ENCODE results near the gene CSNK2A1.
A peak's percentile ranks its signal among the peaks of the same experiment; 100 is the strongest.

CSNK2A1 gene

DNA sequence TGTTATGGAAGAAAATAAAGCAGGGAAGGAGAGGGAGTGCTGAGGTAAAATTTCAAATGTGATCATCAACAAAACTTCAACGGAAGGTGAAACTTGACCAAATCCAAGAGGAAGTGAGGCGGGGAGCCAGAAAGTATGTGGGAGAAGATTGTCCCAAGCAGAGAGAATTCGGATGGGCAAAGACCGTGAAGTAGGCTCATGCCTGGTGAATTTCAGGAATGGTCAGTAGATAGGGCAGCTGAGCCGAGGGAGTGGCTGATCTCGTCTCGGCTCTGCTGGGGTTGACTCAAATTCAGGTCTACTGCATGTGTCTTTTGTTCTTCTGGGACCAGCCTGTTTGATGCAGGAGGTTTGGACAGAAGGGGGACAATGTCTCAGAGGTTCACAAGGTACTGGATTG, 7.0 kb upstream of the CSNK2A1 start:
- Mint-ChIP-seq H3K36me3 (ENCODE audit: low read depth) (no peaks in the 10 kb centered on the region), H3K9me3 (peaks cover 4% of the 10 kb centered on the region), H3K27ac (no peak overlapping the region), H3K27me3 (ENCODE audit: low read depth) (peaks cover 63% of the 10 kb centered on the region), H3K4me1 (ENCODE audit: low read depth) (no peaks in the 10 kb centered on the region), H3K4me3 (no peak overlapping the region)

DNA sequence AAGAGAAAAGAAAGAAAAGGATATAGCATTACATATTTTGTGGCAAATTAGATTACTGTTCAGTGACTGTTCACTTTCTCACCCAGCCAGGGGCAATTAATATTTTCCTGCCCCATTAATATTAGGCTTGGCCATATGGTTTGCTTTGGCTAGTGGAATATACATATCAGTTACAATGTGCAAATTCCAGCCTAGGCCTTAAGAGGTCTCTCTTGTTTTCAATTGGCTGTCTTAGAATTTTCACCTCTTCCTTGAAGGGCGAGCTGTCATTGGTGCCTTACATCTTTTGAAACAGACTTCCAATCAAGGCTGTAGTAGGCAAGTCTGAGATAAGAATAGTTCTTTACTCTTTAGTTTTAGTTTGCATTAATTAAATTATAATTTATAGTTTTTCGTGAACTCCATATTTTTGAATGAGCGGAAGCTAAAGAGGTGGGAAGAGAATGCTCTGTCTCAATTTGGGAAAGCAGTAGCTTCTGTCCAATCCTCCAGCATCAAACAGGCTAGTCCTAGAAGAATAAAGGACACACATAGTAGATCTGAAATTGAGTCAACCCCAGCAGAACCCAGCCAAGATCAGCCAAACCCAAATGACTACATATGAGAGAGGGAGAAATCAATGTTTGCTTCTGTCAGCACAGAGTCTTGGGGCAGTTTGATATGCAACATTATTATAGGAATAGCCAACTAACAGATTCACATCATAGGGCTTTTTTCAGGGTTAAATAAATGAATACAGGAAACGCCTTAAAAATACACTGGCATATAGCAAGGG, 6.3 kb upstream of the CSNK2A1 start:
- Mint-ChIP-seq H3K36me3 (ENCODE audit: low read depth) (no peaks in the 10 kb centered on the region), H3K4me3 (no peak overlapping the region), H3K27me3 (ENCODE audit: low read depth) (peaks cover 61% of the 10 kb centered on the region), H3K4me1 (ENCODE audit: low read depth) (no peaks in the 10 kb centered on the region), H3K9me3 (peaks cover 4% of the 10 kb centered on the region), H3K27ac (no peak overlapping the region)

DNA sequence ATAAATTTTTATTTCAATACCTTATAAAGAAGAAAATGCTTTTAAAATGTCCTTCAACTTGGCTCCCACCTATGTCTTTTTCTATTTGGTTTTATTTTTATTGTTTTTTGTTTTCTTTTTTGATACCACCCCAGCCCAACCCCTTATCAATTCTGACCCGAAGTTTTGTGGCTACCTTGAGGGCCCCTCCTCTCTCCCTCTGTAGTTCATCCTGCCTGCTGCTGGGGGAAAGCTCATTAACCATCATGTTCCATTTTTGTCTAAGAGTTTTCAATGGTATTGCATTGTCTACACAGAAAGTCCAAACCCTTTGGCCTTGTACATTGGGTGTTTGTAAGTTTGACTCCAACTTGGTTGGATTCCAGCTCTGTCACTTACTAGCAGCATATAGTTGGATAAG, 5.3 kb upstream of the CSNK2A1 start:
- Mint-ChIP-seq H3K4me3 (no peak overlapping the region), H3K27me3 (ENCODE audit: low read depth) (peaks cover 52% of the 10 kb centered on the region), H3K4me1 (ENCODE audit: low read depth) (peaks cover 9% of the 10 kb centered on the region), H3K36me3 (ENCODE audit: low read depth) (peaks cover 9% of the 10 kb centered on the region), H3K27ac (no peak overlapping the region), H3K9me3 (peaks cover 13% of the 10 kb centered on the region)

DNA sequence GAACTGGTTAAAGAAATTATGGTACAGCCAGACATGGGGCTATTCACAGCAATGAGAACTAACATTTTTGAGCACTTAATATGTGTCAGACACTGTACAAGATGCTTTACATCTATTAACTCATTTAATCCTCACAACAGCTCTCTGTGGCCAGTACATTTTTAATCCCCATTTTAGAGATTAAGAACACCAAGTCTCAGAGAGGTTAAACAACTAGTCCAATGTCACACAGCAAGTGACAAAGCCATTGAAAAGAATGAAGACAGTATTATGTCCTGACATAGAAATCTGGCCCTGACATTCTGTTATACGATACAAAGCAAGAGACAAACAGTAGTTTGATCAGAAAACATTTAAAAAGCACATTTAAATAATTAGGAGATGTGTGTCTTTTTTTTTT, 3.8 kb upstream of the CSNK2A1 start:
- H3K36me3 Mint-ChIP-seq (ENCODE audit: low read depth), result peaks cover 17% of the 10 kb centered on the region
- H3K27me3 Mint-ChIP-seq (ENCODE audit: low read depth), result peaks cover 46% of the 10 kb centered on the region
- no peak overlapping the region for H3K4me3 Mint-ChIP-seq
- H3K9me3 Mint-ChIP-seq, result peaks cover 16% of the 10 kb centered on the region
- no peak overlapping the region for H3K27ac Mint-ChIP-seq
- peaks cover 16% of the 10 kb centered on the region for H3K4me1 Mint-ChIP-seq (ENCODE audit: low read depth)

DNA sequence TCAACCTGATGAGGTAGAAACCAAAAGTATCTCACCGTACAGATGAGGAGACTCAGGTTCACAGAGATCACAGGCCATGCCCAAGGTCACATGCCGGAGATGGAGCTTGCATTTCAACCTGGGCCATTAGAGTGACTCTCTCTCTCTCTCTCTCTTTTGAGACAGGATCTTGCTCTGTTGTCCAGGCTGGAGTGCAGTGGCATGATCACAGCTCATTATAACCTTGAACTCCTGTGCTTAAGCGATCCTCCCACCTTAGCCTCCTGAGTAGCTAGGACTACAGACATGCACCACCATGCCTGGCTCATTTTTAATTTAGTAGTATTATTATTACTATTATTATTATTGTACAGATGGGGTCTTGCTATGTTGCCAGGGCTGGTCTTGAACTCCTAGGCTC, 2.8 kb upstream of the CSNK2A1 start:
- peaks cover 19% of the 10 kb centered on the region for H3K9me3 Mint-ChIP-seq
- H3K27me3 Mint-ChIP-seq (ENCODE audit: low read depth), result peaks cover 38% of the 10 kb centered on the region
- H3K4me3 Mint-ChIP-seq, result no peak overlapping the region
- peaks cover 21% of the 10 kb centered on the region for H3K36me3 Mint-ChIP-seq (ENCODE audit: low read depth)
- peaks cover 21% of the 10 kb centered on the region for H3K4me1 Mint-ChIP-seq (ENCODE audit: low read depth)
- H3K27ac Mint-ChIP-seq, result no peak overlapping the region

DNA sequence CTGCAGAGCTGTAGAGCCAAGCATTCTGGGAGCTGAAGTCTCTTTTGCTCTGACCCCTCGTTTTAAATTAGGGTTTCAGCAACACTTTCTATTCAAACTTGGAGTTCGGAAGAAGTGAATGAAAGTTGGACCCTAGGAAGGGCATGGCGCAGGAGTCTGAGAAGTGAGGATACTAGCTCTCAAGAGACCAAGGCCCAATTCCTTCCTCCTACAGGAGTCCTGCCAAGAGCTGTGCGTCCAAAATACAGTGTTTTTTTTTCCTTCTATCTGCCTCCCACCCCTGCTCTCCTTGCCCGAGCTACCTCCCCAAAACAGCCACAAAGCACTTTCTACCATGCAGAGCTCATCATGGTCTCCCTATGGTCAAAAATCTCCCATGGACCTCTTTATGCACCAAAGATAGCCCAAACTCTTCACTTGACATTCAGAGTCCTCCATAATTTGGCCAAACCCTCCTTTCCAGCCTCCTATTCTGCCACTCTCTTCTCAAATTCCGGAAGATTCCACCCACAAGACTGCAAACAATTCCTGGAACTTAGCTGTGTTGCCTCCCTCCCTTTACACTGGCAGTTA, 649 bp upstream of the CSNK2A1 start:
- Mint-ChIP-seq H3K27me3 (ENCODE audit: low read depth) (peaks cover 22% of the 10 kb centered on the region), H3K9me3 (peaks cover 27% of the 10 kb centered on the region), H3K4me3 (peak overlapping the region; percentile 91), H3K27ac (peak overlapping the region; percentile 94), H3K36me3 (ENCODE audit: low read depth) (peaks cover 40% of the 10 kb centered on the region), H3K4me1 (ENCODE audit: low read depth) (peaks cover 30% of the 10 kb centered on the region)

DNA sequence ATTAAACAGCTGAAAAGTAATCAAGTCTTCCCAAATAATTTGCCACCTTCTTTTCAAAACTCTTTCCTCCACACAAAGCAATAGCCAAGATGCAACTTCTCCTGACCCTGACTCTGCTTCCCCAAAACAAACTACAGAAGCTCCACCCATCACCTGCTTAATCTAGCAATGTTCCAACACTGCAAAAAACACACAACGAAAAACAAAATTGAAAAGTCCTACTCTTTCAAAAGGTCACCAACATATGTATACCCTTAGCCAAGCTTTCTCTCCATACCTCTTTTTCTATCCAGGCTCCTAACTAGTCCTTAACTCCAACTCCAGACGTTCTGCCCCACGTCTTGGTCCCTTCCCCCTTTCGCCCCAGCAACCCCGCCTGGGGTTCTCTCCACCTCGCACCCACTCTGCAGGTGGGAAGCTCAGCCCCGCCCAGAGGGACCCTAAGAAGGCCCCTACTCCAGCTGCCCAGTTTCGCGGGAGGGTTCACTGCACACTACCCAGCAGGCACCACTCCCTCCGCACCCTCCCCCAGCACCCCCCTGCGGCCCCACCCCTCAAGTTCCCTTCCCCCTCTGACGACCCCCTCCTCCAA, 717 bp downstream of the CSNK2A1 start:
- H3K4me3 Mint-ChIP-seq, result peak overlapping the region; percentile 91
- H3K27me3 Mint-ChIP-seq (ENCODE audit: low read depth), result peaks cover 17% of the 10 kb centered on the region
- peak overlapping the region; percentile 67 for H3K27ac Mint-ChIP-seq
- peaks cover 40% of the 10 kb centered on the region for H3K4me1 Mint-ChIP-seq (ENCODE audit: low read depth)
- peaks cover 27% of the 10 kb centered on the region for H3K9me3 Mint-ChIP-seq
- H3K36me3 Mint-ChIP-seq (ENCODE audit: low read depth), result peaks cover 48% of the 10 kb centered on the region

DNA sequence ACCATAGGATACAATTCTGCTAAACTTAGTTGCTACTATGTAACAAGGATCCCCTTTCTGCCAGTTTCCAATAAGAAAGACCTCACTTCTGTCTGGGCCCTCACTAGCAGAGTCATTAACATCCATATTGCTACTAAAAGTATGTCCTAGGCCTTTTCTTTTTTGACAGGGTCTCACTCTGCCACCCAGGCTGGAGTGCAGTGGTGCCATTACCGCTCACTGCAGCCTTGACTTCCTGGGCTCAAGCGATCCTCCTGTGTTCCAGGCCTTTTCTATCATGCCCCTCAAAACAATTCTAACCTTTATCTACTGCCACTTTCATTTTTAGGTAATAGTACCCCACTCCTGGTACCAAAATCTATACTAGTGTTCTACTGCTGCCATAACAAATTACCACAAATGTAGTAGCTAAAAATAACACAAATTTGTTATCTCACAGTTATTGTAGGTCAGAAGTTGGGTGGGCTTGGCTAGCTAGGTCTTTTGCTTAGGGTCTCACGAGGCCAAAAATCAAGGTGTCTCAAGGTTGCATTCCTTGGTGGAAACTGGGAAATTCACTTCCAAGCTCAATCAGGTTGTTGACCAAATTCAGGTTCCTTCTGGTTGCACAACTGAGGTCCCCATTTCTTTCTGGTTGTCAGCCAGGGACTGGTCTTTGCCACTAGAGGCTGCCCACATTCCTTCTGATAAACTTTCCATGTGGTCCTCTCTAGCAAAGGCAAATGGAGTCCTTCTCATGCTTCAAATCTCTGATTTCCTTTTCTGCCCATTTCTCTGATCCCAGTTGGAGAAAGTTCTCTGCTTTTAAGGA, 3.0 kb downstream of the CSNK2A1 start:
- Mint-ChIP-seq H3K27me3 (ENCODE audit: low read depth) (peaks cover 2% of the 10 kb centered on the region), H3K36me3 (ENCODE audit: low read depth) (peaks cover 48% of the 10 kb centered on the region), H3K27ac (no peak overlapping the region), H3K4me1 (ENCODE audit: low read depth) (peaks cover 51% of the 10 kb centered on the region), H3K9me3 (peaks cover 23% of the 10 kb centered on the region), H3K4me3 (no peak overlapping the region)

DNA sequence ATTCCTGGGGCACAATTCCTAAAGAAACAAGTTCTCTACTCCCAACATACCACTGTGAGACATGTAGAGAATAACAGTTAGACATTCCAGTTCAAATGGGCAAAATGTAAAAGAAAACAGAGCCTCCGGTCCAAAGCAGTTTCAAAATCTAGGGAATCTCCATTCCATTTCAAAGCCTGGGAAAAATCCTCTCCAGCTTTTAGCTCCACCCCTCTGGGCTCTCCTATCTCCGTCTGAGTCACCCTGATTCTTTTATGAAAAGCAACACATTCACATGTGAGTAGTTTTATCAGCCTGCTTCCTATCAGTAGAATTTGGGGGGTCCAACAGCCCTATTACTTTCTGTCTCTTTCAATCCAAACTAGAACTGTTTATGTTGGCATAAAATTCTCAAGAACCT, 3.7 kb downstream of the CSNK2A1 start:
- no peaks in the 10 kb centered on the region for H3K27me3 Mint-ChIP-seq (ENCODE audit: low read depth)
- no peak overlapping the region for H3K27ac Mint-ChIP-seq
- H3K4me3 Mint-ChIP-seq, result no peak overlapping the region
- H3K9me3 Mint-ChIP-seq, result peaks cover 23% of the 10 kb centered on the region
- peaks cover 51% of the 10 kb centered on the region for H3K4me1 Mint-ChIP-seq (ENCODE audit: low read depth)
- peaks cover 48% of the 10 kb centered on the region for H3K36me3 Mint-ChIP-seq (ENCODE audit: low read depth)

DNA sequence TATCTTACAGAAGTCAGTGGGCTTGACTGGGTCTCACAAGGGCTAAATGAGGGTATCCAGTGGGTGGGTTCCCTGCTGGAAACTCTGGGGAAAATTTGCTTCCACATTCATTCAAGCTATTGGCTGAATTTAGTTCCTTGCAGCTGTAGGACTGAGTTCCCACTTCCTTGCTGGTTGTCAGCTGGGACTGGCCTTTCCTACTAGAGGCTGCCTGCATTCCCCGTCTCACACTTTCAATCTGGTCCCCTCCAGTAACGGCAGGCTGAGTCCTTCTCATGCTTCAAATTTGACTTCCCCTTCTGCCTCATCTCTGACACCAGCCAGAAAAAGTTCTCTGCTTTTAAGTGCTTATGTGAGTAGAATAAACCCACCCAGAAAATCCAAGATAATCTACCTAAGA, 4.4 kb downstream of the CSNK2A1 start:
- Mint-ChIP-seq H3K36me3 (ENCODE audit: low read depth) (peaks cover 44% of the 10 kb centered on the region), H3K9me3 (peaks cover 17% of the 10 kb centered on the region), H3K4me3 (no peak overlapping the region), H3K27ac (no peak overlapping the region), H3K4me1 (ENCODE audit: low read depth) (peaks cover 45% of the 10 kb centered on the region), H3K27me3 (ENCODE audit: low read depth) (no peaks in the 10 kb centered on the region)

DNA sequence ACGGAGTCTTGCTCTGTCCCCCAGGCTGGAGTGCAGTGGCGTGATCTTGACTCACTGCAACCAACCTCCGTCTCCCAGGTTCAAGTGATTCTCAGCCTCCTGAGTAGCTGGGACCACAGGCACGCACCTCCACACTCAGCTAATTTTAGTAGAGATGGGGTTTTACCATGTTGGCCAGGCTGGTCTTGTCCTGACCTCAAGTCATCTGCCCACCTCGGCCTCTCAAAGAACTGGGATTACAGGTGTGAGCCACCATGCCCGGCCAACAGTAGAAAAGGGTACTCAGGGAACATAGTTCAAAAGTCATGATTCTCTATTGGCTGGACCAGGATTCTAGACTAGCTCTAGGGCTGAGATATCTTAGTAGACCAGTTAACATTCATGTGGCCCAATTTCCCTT, 5.6 kb downstream of the CSNK2A1 start:
- H3K27ac Mint-ChIP-seq, result no peak overlapping the region
- no peak overlapping the region for H3K4me3 Mint-ChIP-seq
- peaks cover 40% of the 10 kb centered on the region for H3K4me1 Mint-ChIP-seq (ENCODE audit: low read depth)
- peaks cover 38% of the 10 kb centered on the region for H3K36me3 Mint-ChIP-seq (ENCODE audit: low read depth)
- no peaks in the 10 kb centered on the region for H3K27me3 Mint-ChIP-seq (ENCODE audit: low read depth)
- peaks cover 11% of the 10 kb centered on the region for H3K9me3 Mint-ChIP-seq

DNA sequence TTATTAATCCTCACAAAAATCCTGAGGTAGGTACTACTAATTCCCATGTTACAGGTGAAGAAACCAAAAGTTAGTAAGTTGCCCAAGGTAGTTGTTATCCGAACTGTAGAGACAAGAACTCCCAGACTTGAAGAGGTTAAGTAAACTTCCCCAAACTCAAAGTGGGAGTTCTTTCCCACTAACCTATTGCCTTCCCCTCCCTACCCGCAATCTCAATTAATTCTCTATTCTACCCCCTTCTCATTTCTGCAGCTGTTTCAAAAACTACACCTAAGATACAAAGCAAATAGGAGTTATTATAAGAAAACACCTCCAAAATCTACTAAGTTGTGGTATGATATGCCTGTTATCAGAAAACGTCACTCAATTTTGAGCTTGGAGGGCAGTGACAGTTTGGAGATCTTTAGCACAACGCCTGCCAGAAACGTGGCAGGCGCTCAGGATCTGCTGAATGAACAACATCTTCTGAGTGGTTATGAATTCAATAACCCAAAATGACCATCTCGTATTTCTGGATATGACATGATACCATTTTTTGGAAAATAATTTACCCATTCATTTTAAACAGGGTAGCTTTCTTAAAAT, 7.1 kb downstream of the CSNK2A1 start:
- peaks cover 35% of the 10 kb centered on the region for H3K36me3 Mint-ChIP-seq (ENCODE audit: low read depth)
- H3K4me3 Mint-ChIP-seq, result no peak overlapping the region
- peaks cover 8% of the 10 kb centered on the region for H3K9me3 Mint-ChIP-seq
- H3K27me3 Mint-ChIP-seq (ENCODE audit: low read depth), result no peaks in the 10 kb centered on the region
- peaks cover 31% of the 10 kb centered on the region for H3K4me1 Mint-ChIP-seq (ENCODE audit: low read depth)
- H3K27ac Mint-ChIP-seq, result no peak overlapping the region

DNA sequence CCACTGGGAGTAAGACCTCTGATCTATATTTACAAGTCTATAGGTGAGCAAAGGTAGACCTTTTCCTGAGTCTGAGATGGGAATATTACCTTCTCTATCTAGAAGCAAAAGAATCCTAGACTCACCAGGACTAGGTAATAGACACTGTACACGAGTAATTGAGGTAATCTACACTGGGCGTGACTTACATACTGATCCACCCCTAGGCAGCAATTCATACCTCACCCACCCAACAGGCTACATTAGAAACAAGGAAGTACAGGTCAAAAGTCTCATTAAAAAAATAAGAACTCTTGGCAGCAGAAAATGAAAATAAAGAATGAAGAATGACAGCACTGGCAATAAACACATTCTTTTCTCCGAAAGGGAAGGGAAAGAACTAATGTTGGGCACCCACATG, 7.6 kb downstream of the CSNK2A1 start:
- no peak overlapping the region for H3K27ac Mint-ChIP-seq
- peaks cover 31% of the 10 kb centered on the region for H3K36me3 Mint-ChIP-seq (ENCODE audit: low read depth)
- peaks cover 30% of the 10 kb centered on the region for H3K4me1 Mint-ChIP-seq (ENCODE audit: low read depth)
- H3K27me3 Mint-ChIP-seq (ENCODE audit: low read depth), result no peaks in the 10 kb centered on the region
- H3K4me3 Mint-ChIP-seq, result no peak overlapping the region
- H3K9me3 Mint-ChIP-seq, result peaks cover 6% of the 10 kb centered on the region

DNA sequence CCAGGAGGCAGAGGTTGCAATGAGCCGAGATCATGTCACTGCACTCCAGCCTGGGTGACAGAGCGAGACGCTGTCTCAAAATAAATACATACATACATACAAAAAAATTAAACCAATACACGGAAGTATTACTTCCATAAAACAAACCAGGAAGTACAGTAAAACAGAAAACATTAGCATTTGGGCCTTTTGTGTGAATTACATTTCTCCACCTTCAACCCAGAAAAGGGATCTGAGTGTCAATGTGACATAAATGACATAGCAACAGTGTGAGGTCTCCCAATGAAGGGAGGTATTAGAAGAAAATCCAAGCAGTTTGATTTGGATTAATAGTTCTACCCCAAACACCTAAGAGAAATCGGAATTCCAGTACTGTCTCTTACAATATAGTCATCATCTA, 10.1 kb downstream of the CSNK2A1 start:
- Mint-ChIP-seq H3K36me3 (ENCODE audit: low read depth) (peaks cover 21% of the 10 kb centered on the region), H3K9me3 (no peaks in the 10 kb centered on the region), H3K27me3 (ENCODE audit: low read depth) (no peaks in the 10 kb centered on the region), H3K4me1 (ENCODE audit: low read depth) (peaks cover 24% of the 10 kb centered on the region), H3K4me3 (no peak overlapping the region), H3K27ac (no peak overlapping the region)

Data from T-helper 1 cell treated with Interleukin-12 subunit alpha and Interleukin-12 subunit beta and Interleukin-4 antibody, amounts not matched to agents 30 μg/mL and 1 μg/mL, for 36 hours (primary cell).